GM18873 (cell line): ENCODE measurements around the gene MYO9B.
"Not testable (repeated sequence)": the region's sequence is repeated elsewhere in the genome, so short reads cannot be mapped to it uniquely, and the experiment has no call there.

Source experiments
- ATAC-seq: cut with Tn5 transposase; IDR thresholded peaks from one replicate; pipeline ENCODE4 v1.9.1; 2021; ENCODE audit warnings: mild to moderate bottlenecking, moderate library complexity, moderate number of reproducible peaks; ENCODE audit not compliant: unreplicated experiment, low FRiP score

The MYO9B gene

DNA sequence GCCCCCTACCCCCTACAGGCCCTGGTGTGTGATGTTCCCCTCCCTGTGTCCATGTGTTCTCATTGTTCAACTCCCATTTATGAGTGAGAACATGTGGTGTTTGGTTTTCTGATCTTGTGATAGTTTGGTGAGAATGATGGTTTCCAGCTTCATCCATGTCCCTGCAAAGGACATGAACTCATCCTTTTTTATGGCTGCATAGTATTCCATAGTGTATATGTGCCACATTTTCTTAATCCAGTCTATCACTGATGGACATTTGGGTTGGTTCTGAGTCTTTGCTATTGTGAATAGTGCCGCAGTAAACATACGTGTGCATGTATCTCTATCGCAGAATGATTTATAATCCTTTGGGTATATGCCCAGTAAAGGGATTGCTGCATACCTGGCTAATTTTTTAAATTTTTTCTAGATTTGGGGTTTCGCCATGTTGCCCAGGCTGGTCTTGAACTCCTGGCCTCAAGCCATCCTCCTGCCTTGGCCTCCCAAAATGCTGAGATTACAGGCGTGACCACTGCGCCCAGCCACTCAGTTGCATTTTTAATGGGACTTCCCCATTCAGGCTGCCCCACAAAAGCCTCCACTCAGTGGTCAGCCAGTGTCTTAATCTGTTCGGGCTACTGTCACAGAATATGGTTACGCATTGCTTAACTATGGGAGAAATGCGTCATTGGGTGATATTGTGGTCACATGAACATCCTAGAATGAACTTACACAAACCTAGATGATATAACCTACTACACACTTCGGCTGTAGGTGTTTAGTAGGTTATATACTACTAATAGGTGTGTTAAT is 62.7 kb downstream of the MYO9B start:
- ATAC-seq, result not testable (repeated sequence)

DNA sequence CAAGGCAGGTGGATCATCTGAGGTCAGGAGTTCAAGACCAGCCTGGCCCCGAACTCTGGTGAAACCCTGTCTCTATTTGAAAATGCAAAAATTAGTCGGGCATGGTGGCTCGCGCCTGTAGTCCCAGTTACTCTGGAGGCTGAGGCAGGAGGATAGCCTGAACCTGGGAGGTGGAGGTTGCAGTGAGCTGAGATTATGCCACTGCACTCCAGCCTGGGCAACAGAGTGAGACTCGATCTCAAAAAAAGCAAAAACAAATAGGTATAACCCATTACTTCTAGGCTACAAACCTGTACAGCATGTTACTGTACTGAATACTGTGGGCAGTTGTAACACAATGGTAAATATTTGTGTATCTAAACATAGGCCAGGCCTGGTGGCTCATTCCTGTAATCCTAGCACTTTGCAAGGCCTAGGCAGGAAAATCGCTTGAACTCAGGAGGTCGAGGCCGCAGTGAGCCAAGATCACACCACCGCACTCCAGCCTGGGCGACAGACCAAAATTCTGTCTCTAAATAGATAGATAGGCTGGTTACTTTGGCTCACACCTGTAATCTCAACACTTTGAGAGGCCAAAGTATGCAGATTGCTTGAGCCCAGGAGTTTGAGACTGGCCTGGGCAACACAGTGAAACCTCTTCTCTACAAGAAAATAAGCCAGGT is 63.5 kb downstream of the MYO9B start:
- no peak for ATAC-seq

DNA sequence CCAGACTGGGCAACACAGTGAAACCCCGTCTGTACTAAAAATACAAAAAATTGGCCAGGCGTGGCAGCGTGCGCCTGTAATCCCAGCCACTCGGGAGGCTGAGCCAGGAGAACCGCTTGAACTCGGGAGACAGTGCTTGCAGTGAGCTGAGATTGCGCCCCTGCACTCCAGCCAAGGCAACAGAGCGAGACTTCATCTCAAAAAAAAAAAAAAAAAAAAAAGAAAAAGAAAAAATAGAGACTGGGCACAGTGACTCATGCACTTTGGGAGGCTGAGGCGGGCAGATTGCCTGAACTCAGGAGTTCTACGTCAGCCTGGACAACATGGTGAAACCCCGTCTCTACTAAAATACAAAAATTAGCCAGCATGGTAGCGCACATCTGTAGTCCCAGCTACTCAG is 69.2 kb downstream of the MYO9B start:
- ATAC-seq, result not testable (repeated sequence)

DNA sequence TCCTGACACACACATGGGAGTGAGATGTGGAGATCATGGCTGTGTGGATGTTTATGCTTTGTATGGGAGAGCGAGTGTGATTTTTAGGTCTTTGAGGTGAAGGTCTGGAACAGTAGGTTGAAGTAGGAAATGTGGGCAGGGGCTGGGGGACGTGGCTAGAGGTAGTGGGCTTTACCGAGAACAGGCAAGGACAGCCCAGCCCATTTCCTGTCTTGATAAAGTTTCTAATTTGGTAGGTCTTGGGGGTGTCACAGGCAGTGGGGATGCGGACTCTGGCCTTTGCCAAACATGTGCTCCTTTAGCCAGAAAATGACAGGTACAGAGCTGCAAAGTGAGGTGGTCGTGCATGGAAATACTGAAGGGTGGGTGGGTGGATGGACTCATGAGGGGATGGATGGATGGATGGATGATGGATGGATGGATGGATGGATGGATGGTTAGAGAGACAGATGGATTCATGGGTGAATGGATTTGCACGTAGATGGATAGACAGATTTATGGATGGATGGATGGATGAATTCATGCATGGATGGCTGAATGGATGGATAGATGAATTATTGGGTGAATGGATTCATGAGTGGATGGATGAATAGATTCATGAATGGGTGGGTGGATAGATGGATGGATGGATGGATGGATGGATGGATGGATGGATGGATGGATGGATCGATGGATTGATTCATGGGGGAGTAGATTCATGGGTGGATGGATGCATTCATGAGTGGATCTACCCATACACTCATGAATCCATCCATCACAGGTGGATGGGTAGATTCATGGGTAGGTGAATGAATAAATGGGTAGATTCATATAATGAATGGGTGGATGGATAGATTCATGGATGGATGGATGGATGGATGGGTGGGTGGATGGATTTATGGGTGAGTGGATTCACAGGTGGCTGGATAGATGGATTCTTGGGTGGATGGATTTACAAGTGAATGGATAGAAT is 70.2 kb downstream of the MYO9B start:
- no peak for ATAC-seq

DNA sequence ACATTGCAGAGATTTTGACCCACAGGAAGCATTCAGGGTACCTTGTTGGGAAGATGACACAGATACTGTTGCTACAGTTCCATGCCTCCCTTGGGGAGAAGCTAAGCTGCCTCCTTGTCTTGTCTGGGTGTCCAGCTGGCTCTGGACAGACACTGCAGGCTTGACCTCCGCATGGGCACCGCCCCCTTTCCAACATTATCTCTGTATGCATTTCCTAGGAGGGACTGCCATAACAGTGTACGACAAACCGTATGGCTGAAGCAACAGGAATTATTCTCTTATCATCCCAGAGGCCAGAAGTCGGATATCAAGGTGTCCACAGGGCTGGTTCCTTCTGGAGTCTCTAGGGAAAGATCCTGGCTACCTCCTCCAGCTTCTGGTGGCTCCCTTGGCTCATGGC is 72.6 kb downstream of the MYO9B start:
- no peak for ATAC-seq

DNA sequence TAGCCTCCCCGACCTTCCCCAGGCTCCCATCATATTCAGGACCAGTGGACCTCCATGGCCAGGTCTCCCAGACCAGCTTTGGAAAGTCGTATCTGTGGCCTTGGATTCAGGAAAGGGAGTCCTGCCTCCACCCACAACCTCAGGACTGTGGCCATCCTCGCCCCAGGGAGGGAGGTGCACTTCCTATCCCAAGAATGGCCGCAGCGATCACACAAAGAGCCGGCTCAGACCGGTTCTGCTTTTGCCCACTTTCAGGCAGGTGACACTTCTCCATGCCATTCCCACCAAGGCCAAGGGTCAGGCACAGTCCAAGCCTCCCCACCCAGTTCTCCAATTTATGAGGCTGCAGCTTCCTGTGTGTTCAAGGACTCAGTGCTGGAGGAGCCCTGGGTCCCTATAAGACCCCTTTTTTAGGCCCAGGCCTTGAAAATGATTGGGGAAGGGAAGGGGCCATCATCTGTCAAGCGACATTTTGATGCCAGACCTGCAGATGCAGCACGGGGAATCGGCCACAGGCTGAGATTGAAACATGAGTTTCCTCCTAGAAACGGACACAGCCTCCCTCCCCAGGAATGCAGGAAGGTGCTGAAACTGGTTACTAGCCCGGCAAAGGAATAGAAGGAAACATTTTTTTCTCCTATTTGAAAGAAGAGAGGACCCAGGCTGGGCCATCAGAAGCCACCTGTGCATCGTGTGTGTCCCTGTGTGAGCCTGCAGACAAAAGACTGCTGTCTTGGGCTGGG is 74.0 kb downstream of the MYO9B start:
- ATAC-seq, result no peak

DNA sequence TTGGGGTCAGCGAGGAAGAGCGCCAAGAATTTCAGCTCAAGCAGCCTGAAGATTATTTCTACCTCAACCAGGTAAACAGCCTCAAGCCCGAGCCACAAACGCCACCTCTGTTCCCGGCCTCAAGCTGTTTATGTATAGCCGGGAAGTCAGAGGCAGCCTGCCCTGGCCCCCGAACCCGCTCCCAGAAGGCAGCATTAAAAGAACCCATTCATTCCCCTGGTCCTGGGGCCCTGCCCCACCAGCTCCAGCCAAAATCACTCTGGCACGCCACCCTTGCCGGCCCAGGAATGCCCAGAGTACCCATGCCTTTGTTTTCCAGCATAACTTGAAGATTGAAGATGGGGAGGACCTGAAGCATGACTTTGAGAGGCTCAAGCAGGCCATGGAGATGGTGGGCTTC is 78.4 kb downstream of the MYO9B start:
- no peak for ATAC-seq

DNA sequence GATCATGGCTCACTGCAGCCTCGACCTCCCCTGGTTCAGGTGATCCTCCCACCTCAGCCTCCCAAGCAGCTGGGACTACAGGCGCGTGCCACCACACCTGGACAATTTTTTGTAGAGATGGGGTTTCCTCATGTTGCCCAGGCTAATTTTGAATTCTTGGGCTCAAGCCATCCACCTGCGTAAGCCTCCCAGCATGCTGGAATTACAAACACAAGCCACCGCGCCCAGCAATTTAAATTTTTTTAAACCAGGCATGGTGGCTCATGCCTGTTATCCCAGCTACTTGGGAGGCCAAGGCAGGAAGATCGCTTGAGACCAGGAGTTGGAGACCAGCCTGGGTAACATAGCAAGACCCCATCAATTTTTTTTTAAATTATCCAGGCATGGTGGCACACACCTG is 79.7 kb downstream of the MYO9B start:
- no peak for ATAC-seq

DNA sequence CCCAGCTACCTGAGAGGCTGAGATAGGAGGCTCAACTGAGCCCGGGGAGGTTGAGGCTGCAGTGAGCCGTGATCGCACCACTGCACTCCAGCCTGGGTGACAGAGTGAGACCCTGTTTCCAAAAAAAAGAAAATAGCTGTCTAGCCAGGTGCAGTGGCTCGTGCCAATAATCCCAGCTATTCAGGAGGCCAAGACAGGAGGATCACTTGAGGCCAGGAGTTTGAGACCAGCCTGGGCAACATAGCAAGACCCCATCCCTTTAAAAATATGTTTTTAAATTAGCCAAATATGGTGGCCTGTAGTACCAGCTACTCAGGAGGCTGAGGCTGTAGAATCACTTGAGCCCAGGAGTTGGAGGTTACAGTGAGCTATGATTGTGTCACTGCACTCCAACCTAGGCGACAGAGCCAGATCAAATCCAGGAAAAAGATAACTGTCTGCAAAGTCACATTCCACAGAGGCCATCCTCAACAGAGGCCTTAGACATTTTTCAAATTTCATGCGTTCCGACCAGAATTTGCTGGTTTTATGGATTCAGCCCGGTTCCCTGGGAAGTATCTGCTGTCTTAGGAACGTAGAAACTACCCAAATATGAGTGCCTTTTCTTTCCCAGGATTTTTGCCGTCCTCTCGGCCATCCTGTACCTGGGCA is 80.8 kb downstream of the MYO9B start:
- no peak for ATAC-seq

DNA sequence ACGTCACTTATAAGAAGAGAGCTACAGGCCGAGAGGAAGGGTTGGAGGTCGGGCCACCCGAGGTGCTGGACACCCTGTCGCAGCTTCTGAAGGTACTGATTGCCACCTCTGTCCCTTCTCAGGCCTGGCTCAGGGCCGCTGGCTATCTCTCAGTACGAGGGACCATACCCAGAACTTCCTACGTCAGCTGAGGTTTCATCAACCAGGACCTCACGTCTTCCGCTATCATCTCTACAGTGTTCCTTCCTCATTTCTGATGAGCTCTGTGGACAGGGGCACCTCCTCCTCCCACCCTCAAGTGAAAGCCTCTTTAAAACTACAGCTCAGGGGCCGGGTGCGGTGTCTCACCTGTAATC is 81.3 kb downstream of the MYO9B start:
- ATAC-seq, result no peak

DNA sequence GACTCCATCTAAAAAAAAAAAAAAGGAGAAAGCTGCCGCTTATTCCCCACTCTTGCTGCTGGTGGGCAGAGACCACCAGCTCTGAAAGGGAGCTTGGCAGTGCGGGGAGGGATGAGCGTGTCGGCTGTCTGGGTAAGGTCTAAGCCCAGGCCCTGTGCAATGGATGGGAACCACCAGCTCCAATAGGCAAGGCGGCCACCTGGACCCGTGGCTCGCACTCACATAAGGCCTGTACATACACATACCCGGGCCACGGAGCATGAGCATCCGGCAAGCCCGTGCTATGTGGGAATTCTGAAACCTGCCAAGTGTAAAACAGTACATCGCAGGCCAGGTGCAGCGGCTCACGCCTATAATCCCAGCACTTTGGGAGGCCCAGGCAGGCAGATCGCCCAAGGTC is 83.0 kb downstream of the MYO9B start:
- no peak for ATAC-seq

DNA sequence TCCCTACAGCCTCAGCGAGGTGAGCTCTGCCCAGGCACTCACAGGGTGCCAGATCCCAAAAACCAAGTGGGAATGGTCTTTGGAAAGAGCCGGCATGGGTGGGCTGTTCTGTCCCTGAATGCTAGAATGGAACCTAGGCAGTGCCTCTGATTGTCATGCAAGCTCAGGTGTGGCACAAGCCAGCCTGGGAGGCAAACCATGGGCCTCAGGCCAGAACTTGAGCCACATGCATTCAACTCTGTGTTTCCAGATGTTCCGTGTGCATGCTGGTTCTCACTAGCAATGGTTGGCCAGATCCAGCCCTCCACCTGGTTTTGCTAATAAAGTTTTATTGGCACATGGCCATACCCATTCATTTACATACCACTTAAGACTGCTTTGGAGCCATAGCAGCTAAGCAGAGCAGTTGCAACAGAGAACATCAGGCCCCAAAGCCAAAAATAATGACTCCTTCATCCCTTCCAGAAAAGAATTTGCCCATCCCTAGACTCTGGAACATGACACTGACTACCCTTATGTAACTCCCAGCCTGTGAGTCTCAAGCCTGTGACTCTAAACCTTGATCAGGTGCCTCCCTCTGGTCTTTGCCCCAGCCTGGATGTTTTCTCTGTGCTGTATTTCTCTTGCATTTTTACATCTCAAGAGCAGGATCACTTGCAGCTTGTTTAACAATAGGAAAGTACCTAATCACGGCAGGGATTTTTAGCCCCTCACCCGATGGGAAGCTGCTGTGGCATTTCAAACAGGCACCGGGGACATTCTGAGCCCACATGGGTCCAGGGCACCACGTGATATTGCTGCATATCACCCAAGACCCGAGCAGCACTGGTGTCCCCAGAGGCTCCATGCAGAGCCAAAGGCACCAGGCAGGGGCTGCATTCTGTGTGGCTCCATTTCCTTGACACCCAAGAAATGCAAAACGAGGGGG is 84.2 kb downstream of the MYO9B start:
- ATAC-seq, result no peak

DNA sequence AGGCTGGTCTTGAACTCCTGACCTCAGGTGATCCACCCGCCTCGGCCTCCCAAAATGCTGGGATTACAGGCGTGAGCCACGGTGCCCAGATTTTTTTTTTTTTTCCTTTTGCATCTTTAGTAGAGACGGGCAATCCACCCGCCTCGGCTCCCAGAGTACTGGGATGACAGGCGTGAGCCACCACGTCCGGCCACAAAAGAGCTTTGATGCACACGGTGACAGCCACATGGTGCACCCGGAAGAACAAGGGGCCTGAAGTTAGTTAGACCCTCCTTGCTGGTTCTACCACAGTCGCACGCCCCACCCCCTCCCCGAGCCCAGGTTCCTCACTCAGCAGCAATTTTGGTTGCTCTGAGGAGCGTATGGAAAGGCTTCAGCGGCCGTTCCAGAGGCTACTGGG is 85.3 kb downstream of the MYO9B start:
- ATAC-seq, result no peak

DNA sequence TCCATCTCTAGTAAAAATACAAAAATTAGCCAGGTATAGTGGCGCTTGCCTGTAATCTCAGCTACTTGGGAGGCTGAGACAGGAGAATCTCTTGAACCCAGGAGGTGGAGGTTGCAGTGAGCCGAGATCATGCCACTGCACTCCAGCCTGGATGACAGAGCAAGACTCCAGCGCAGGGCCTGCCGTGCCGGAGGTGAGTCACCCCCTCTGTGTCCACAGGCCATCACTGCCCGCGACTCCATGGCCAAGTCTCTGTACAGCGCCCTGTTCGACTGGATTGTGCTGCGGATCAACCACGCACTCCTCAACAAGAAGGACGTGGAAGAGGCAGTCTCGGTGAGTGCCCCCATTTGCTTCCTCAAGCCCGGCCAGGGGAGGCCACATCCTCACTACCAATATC is 86.6 kb downstream of the MYO9B start:
- not testable (repeated sequence) for ATAC-seq

DNA sequence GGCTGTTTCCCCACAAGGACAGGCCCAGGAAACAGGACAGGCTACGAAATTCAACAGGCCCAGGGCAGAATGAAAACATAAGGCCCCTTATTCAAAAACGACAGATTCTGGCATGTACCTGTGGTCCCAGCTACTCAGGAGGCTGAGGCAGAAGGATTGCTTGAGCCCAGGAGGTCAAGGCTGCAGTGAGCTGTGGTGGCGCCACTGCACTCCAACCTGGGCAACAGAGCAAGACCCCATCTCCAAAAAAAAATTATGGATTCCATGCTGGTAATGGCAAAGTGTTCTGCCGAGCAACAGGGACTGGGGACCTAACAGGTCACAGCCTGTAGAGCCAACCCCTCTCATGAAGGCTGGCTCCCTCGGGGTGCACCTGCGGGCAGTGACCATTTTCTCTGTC is 87.0 kb downstream of the MYO9B start:
- no peak for ATAC-seq

DNA sequence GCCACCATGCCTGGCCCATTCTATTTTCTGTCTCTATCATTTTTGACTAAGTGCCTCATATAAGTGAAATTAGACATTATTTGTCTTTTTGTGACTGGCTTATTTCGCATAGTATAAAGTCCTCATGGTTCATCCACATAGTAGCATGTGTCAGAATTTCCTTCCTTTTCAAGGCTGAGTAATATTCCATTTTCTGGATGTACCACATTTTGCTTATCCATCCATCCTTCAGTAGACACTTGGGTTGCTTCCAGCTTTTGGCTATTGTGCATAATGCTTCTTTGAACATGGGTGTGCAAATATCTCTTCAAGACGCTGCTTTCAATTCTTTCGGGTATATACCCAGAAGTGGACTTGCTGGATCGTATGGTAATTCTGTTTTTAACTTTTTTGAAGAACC is 88.1 kb downstream of the MYO9B start:
- ATAC-seq, result no peak

DNA sequence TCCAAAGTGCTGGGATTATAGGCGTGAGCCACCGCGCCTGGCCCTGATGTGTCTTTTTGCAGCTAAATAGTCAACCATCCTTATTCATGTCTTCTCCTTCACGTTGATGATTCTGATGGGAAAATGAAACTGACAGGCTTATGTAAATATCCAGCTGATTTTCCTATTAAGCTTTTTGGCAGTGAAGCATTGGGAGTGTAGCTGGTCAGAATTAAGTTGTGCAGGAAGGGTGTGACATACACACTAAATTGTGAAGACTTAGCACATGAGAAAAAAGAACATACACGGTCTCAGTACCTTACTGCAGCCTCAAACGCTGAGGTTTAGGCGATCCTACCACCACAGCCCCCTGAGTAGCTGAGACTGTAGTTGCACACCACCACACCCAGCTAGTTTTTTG is 89.1 kb downstream of the MYO9B start:
- no peak for ATAC-seq

DNA sequence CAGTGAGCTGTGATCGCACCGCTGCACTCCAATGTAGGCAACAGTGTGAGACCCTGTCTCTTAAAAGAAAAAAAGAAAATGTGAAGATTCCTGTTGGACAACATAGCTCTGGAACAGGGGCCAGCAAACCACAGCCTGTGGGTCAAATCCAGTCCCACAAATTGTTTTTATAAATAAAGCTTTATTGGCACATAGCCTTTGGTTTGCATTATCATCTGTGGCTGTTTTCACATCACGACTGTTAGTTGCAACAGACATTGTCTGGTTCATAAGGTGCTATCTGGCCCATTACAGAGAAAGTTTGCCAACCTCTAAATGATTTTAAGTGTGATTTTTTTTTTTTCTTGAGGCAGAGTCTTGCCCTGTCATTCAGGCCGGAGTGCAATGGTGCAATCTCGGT is 90.1 kb downstream of the MYO9B start:
- ATAC-seq, result no peak
